ENCODE data around the gene NYAP1.

NYAP1 gene

DNA sequence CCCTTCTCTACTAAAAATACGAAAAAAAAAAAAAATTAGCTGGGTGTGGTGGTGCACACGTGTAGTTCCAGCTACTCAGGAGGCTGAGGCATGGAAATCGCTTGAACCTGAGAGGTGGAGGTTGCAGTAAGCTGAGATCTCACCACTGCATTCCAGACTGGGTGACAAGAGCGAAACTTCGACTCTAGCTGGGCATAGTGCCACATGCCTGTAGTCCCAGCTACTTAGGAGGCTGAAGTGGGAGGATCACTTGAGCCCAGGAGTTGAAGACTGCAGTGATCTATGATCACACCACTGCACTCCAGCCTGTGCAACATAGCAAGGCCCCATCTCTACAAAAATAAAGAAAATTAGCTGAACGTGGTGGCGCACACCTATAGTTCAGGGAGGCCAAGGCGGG, 18.4 kb upstream of the NYAP1 start:
- no peak overlapping the region for H3K4ac ChIP-seq (ENCODE audit: low read depth, low read length)
- no peaks in the 10 kb centered on the region for H3K36me3 ChIP-seq (ENCODE audit: control insufficient read depth, insufficient read depth, low read length)
- no peak overlapping the region for H2BK15ac ChIP-seq (replicated peaks; ENCODE audit: low read depth)
- H3K56ac ChIP-seq (ENCODE audit: low read length) = no peak overlapping the region
- no peak overlapping the region for H3K4me2 ChIP-seq (ENCODE audit: low read length)
- H3K18ac ChIP-seq (ENCODE audit: low read length) = no peak overlapping the region
- WGBS (ENCODE audit: extremely low coverage, insufficient coverage, low lambda C conversion rate) = no CpG with 5 or more reads among the region's 8 CpGs
- no peak overlapping the region for H4K5ac ChIP-seq (ENCODE audit: low read length)
- H3K4me1 ChIP-seq (ENCODE audit: control insufficient read depth, low read depth, low read length) = no peaks in the 10 kb centered on the region
- no peak overlapping the region for H4K8ac ChIP-seq (ENCODE audit: low read depth, low read length)
- H2BK120ac ChIP-seq (ENCODE audit: low read depth, low read length) = no peak overlapping the region
- H3K4me3 ChIP-seq (ENCODE audit: low read length) = no peak overlapping the region
- no peak overlapping the region for H3K9ac ChIP-seq (ENCODE audit: low read length)
- H3K79me2 ChIP-seq (ENCODE audit: control insufficient read depth, insufficient read depth, low read length) = no peaks in the 10 kb centered on the region
- H3K79me1 ChIP-seq (ENCODE audit: low read length) = no peaks in the 10 kb centered on the region
- no peak for DNase-seq
- no peak overlapping the region for H3K23ac ChIP-seq (ENCODE audit: low read length)
- H2AK5ac ChIP-seq (ENCODE audit: low read length) = no peak overlapping the region
- H3K27ac ChIP-seq (ENCODE audit: low read depth, low read length) = no peak overlapping the region
- no peaks in the 10 kb centered on the region for H3K27me3 ChIP-seq (ENCODE audit: insufficient read depth, low read length, poor library complexity)
- no peak overlapping the region for H2BK5ac ChIP-seq (ENCODE audit: low read length)

DNA sequence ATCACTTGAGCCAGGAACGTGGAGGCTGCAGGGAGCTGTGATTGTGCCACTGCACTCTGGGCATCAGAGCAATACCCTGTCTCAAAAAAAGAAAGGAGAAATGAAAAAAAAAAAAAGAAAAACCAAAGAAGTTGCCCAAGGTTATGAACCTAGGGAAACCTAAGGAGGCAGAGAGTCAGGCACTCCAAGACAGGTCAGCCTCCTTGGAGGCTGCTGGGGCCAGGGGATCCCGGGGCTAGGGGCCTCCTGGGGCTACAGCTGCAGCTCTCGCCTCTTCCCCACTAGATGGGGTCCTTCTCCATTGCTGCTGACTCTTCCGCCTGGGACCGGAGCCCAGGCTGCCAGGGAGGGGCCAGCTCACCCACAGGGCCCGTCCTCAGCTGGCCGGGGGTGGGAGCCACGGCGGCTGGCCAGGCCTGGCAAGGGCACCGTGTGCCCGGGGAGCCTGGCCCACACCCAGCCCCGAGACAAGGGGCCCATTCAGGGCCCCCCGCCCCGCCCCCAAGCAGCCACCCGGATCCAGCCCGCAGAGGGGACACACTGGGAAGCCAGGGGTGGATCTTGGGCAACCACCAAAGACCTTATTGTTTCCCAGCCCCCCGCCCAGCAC, 17.9 kb upstream of the NYAP1 start:
- H3K4me1 ChIP-seq (ENCODE audit: control insufficient read depth, low read depth, low read length) = no peaks in the 10 kb centered on the region
- H3K4me2 ChIP-seq (ENCODE audit: low read length) = no peak overlapping the region
- no peak overlapping the region for H2BK120ac ChIP-seq (ENCODE audit: low read depth, low read length)
- DNase-seq = peak; percentile 86
- no peak overlapping the region for H2BK5ac ChIP-seq (ENCODE audit: low read length)
- H3K4ac ChIP-seq (ENCODE audit: low read depth, low read length) = no peak overlapping the region
- H3K9ac ChIP-seq (ENCODE audit: low read length) = no peak overlapping the region
- no peak overlapping the region for H3K27ac ChIP-seq (ENCODE audit: low read depth, low read length)
- H3K23ac ChIP-seq (ENCODE audit: low read length) = no peak overlapping the region
- no peaks in the 10 kb centered on the region for H3K36me3 ChIP-seq (ENCODE audit: control insufficient read depth, insufficient read depth, low read length)
- WGBS (ENCODE audit: extremely low coverage, insufficient coverage, low lambda C conversion rate) = no CpG with 5 or more reads among the region's 17 CpGs
- peak overlapping the region; percentile 31 for H3K18ac ChIP-seq (ENCODE audit: low read length)
- no peak overlapping the region for H2BK15ac ChIP-seq (replicated peaks; ENCODE audit: low read depth)
- H4K5ac ChIP-seq (ENCODE audit: low read length) = no peak overlapping the region
- H3K27me3 ChIP-seq (ENCODE audit: insufficient read depth, low read length, poor library complexity) = no peaks in the 10 kb centered on the region
- no peaks in the 10 kb centered on the region for H3K79me1 ChIP-seq (ENCODE audit: low read length)
- no peak overlapping the region for H3K4me3 ChIP-seq (ENCODE audit: low read length)
- no peak overlapping the region for H4K8ac ChIP-seq (ENCODE audit: low read depth, low read length)
- H3K56ac ChIP-seq (ENCODE audit: low read length) = peak overlapping the region; percentile 42
- no peak overlapping the region for H2AK5ac ChIP-seq (ENCODE audit: low read length)
- H3K79me2 ChIP-seq (ENCODE audit: control insufficient read depth, insufficient read depth, low read length) = no peaks in the 10 kb centered on the region

DNA sequence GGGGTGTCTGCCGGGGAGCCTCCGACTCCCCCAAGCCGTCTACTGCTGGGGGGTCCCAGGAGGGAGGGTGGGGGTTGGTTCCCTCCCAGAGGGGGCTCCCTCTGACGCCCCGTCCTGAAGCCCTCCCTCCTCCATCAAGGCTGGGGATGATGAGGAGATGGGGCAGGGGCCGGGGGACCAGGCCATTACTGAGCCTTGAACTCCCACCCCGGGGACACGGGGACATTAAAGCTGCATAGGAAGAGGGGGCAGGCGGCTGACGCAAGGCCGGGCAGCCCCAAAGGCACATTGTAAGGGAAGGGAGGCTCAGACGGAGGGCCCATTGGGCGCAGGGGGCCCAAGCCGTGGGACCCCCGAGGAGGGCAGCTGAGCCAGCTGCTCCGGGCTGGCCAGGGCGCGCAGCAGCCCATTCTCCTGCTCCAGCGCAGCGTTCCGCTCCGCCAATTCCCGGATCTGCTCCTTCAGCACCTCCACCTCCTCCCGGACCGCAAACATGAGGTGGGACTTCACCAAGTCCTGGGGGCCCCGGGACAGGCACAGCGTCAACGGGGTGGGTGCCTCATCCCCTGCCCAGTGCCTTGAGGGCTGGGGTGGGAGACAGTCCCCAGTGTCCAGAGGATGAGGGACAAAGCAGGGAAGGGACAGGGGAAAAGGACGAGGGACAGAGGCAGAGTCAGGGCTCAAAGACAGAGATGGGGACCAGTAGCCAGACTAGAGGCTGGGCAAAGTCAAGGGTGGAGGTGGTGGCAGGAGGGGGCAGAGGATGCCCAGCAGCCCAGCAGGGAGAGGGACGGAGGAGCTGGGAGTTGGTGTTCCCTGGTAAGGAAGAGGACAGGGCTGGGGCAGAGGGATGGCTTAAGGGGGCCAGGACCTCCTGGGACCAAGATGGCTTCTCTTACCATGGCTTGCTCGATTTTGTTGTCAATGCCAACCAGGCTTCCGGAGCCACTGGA, 16.8 kb upstream of the NYAP1 start:
- Histone ChIP-seq H3K4me1 (ENCODE audit: control insufficient read depth, low read depth, low read length) (peaks cover under 1% of the 10 kb centered on the region), H2BK5ac (ENCODE audit: low read length) (no peak overlapping the region), H3K4ac (ENCODE audit: low read depth, low read length) (no peak overlapping the region), H3K36me3 (ENCODE audit: control insufficient read depth, insufficient read depth, low read length) (no peaks in the 10 kb centered on the region), H3K27ac (ENCODE audit: low read depth, low read length) (no peak overlapping the region), H3K9ac (ENCODE audit: low read length) (no peak overlapping the region), H2AK5ac (ENCODE audit: low read length) (no peak overlapping the region), H3K4me3 (ENCODE audit: low read length) (no peak overlapping the region), H3K56ac (ENCODE audit: low read length) (no peak overlapping the region), H2BK120ac (ENCODE audit: low read depth, low read length) (no peak overlapping the region), H4K8ac (ENCODE audit: low read depth, low read length) (no peak overlapping the region), H3K23ac (ENCODE audit: low read length) (no peak overlapping the region), H4K5ac (ENCODE audit: low read length) (no peak overlapping the region), H3K79me2 (ENCODE audit: control insufficient read depth, insufficient read depth, low read length) (no peaks in the 10 kb centered on the region), H2BK15ac (replicated peaks; ENCODE audit: low read depth) (no peak overlapping the region), H3K18ac (ENCODE audit: low read length) (no peak overlapping the region), H3K79me1 (ENCODE audit: low read length) (no peaks in the 10 kb centered on the region), H3K4me2 (ENCODE audit: low read length) (no peak overlapping the region), H3K27me3 (ENCODE audit: insufficient read depth, low read length, poor library complexity) (no peaks in the 10 kb centered on the region)
- WGBS (ENCODE audit: extremely low coverage, insufficient coverage, low lambda C conversion rate) = no CpG with 5 or more reads among the region's 32 CpGs
- DNase-seq = no peak

DNA sequence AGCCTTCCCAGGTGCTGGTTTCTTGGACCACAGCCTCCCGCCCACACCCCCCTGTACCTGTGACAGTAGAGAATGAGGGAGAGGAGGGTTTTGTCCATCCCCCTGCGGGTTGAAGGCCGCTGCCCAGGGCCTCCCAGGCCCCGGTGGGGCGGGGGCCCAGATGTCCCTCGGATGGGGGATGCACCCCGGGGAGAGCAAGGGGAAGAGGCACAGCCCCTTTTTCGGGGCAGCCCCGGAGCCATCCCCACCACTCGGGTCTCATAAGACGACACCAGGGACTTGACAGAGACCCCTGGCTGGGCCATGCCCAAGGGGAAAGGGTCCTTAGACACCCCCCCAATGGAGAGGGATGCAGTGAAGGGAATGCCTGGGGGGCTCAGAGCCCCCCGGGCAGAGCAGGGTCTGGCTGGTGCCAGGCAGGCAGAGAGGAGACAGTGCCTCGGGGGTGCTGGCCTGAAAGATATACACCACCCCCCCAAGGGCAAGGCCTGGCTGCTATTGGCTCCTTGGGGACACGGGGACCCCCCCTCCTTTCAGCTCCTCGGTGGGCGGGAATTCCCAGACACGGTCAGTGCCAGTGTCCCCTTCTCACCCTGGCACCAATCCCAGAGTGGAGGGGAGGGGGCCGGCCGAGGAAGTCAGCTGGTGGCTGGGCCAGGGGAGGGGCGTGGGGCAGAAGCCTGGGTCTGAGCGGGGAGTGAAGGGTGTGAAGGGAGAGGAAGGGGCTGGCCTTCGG, 15.9 kb upstream of the NYAP1 start:
- Histone ChIP-seq H3K18ac (ENCODE audit: low read length) (no peak overlapping the region), H3K56ac (ENCODE audit: low read length) (no peak overlapping the region), H4K8ac (ENCODE audit: low read depth, low read length) (no peak overlapping the region), H2AK5ac (ENCODE audit: low read length) (no peak overlapping the region), H3K79me1 (ENCODE audit: low read length) (no peaks in the 10 kb centered on the region), H3K4ac (ENCODE audit: low read depth, low read length) (no peak overlapping the region), H3K4me3 (ENCODE audit: low read length) (no peak overlapping the region), H3K23ac (ENCODE audit: low read length) (no peak overlapping the region), H3K27ac (ENCODE audit: low read depth, low read length) (no peak overlapping the region), H3K27me3 (ENCODE audit: insufficient read depth, low read length, poor library complexity) (no peaks in the 10 kb centered on the region), H3K4me1 (ENCODE audit: control insufficient read depth, low read depth, low read length) (peaks cover 2% of the 10 kb centered on the region), H2BK5ac (ENCODE audit: low read length) (no peak overlapping the region), H3K79me2 (ENCODE audit: control insufficient read depth, insufficient read depth, low read length) (no peaks in the 10 kb centered on the region), H2BK15ac (replicated peaks; ENCODE audit: low read depth) (no peak overlapping the region), H3K36me3 (ENCODE audit: control insufficient read depth, insufficient read depth, low read length) (no peaks in the 10 kb centered on the region), H2BK120ac (ENCODE audit: low read depth, low read length) (no peak overlapping the region), H3K9ac (ENCODE audit: low read length) (no peak overlapping the region), H3K4me2 (ENCODE audit: low read length) (no peak overlapping the region), H4K5ac (ENCODE audit: low read length) (no peak overlapping the region)
- WGBS (ENCODE audit: extremely low coverage, insufficient coverage, low lambda C conversion rate) = no CpG with 5 or more reads among the region's 22 CpGs
- no peak for DNase-seq

DNA sequence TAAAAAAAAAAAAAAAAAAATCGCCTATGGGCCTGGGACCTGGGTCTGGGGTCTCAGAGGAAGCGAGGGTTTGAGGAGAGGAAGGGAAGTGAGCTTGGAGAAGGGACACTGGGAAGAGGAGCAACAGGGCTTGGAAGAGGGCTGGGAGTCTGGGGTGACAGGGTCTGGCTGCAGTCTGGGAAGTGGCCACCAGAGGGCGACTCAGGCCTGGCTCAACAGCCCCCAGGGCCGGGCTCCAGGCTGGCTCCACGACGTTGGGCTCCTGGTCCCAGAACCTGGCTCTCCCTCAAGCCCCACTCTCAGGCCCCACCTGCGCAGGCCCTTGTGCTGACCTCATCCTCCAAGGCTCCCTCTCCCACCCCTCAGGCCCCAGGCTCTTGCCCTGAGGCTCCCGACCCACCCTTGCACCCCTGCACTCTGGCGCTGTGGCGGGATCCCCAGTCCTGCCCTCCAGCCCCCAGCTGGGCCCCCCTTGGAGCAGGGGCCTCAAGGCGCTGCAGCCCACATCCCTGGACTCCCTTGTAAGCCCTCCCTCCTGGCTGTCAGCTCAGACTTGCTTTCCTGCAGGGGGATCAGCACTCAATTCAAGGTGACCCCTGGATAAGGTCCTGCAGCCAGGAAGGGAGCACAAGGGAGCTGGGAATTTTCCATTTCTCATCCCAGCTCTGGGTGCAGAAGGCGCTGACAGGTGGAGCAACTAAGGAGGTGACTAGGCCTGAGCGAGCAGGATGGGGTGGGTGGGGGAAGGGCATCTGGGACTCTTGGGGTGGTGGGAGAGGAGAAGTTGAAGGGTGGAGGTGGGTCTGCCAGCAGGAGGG, 14.3 kb upstream of the NYAP1 start:
- Histone ChIP-seq H3K9ac (ENCODE audit: low read length) (no peak overlapping the region), H3K36me3 (ENCODE audit: control insufficient read depth, insufficient read depth, low read length) (no peaks in the 10 kb centered on the region), H3K56ac (ENCODE audit: low read length) (peak overlapping the region; percentile 1), H2BK5ac (ENCODE audit: low read length) (no peak overlapping the region), H3K79me1 (ENCODE audit: low read length) (no peaks in the 10 kb centered on the region), H3K79me2 (ENCODE audit: control insufficient read depth, insufficient read depth, low read length) (no peaks in the 10 kb centered on the region), H3K4me2 (ENCODE audit: low read length) (no peak overlapping the region), H4K5ac (ENCODE audit: low read length) (no peak overlapping the region), H3K23ac (ENCODE audit: low read length) (no peak overlapping the region), H2BK120ac (ENCODE audit: low read depth, low read length) (no peak overlapping the region), H3K18ac (ENCODE audit: low read length) (no peak overlapping the region), H4K8ac (ENCODE audit: low read depth, low read length) (no peak overlapping the region), H3K4me1 (ENCODE audit: control insufficient read depth, low read depth, low read length) (peaks cover 2% of the 10 kb centered on the region), H3K4me3 (ENCODE audit: low read length) (no peak overlapping the region), H3K27me3 (ENCODE audit: insufficient read depth, low read length, poor library complexity) (no peaks in the 10 kb centered on the region), H3K4ac (ENCODE audit: low read depth, low read length) (no peak overlapping the region), H3K27ac (ENCODE audit: low read depth, low read length) (no peak overlapping the region), H2BK15ac (replicated peaks; ENCODE audit: low read depth) (no peak overlapping the region), H2AK5ac (ENCODE audit: low read length) (no peak overlapping the region)
- WGBS (ENCODE audit: extremely low coverage, insufficient coverage, low lambda C conversion rate) = no CpG with 5 or more reads among the region's 13 CpGs
- DNase-seq = peak; percentile 85

Data from mesendoderm (in vitro differentiated cells).